ENCODE data around the gene INTS15.

DNA sequence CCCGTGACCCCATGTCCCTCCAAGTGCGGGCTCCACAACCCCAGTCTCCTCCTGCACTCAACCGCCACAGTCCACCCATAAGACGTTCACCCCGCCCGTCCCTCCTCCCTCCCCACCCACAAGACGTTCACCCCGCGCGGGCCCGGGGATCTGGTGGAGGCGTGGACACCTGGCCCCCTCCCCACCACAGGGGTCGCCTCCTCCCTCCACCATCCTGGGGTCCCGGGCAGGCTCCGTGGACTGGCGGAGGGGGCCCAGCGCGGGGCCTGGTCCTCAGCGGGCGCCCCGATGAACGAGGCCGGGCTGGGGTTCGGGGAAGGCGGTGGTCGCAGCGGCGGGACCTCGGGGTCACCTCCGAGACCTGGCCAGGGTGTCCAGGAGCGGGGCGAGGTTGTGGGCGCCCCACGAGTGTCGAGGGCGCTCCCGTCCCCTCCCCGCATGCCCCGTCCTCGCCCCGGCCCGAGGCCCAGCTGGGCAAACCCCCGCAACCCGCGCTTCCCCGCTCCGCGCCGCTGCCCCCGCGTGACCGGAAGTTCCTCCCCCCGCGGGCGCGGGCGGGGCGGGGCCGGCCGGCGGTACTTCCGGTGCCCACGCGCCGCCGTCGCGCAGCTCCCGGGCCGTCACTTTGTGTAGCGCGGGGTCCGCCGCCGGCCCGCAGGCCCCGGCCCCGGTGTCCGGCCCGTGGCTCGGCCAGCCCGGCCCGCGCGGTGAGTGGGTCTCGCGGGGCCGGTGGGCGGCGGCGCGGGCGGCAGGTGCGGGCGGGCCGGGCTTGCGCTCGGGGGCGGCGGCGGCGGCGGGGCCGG lies 47.1 kb downstream of the INTS15 start, which contains the start of gene ZNF316:
- TF ChIP-seq, protein P1, sequence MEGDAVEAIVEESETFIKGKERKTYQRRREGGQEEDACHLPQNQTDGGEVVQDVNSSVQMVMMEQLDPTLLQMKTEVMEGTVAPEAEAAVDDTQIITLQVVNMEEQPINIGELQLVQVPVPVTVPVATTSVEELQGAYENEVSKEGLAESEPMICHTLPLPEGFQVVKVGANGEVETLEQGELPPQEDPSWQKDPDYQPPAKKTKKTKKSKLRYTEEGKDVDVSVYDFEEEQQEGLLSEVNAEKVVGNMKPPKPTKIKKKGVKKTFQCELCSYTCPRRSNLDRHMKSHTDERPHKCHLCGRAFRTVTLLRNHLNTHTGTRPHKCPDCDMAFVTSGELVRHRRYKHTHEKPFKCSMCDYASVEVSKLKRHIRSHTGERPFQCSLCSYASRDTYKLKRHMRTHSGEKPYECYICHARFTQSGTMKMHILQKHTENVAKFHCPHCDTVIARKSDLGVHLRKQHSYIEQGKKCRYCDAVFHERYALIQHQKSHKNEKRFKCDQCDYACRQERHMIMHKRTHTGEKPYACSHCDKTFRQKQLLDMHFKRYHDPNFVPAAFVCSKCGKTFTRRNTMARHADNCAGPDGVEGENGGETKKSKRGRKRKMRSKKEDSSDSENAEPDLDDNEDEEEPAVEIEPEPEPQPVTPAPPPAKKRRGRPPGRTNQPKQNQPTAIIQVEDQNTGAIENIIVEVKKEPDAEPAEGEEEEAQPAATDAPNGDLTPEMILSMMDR (IDR thresholded peaks at IDR 0.05; ENCODE audit: insufficient read depth, low read length) = no peak
- TF ChIP-seq POLR2AphosphoS5 (IDR thresholded peaks at IDR 0.05; ENCODE audit: low read depth) (peak; percentile 50; the same call in 1 of the 2 replicates), SPI1 (IDR thresholded peaks at IDR 0.05; ENCODE audit: borderline replicate concordance, low read depth) (no peak), GABPA (IDR thresholded peaks at IDR 0.05; ENCODE audit: low read depth) (peak; percentile 82)
- TF ChIP-seq, protein P2, sequence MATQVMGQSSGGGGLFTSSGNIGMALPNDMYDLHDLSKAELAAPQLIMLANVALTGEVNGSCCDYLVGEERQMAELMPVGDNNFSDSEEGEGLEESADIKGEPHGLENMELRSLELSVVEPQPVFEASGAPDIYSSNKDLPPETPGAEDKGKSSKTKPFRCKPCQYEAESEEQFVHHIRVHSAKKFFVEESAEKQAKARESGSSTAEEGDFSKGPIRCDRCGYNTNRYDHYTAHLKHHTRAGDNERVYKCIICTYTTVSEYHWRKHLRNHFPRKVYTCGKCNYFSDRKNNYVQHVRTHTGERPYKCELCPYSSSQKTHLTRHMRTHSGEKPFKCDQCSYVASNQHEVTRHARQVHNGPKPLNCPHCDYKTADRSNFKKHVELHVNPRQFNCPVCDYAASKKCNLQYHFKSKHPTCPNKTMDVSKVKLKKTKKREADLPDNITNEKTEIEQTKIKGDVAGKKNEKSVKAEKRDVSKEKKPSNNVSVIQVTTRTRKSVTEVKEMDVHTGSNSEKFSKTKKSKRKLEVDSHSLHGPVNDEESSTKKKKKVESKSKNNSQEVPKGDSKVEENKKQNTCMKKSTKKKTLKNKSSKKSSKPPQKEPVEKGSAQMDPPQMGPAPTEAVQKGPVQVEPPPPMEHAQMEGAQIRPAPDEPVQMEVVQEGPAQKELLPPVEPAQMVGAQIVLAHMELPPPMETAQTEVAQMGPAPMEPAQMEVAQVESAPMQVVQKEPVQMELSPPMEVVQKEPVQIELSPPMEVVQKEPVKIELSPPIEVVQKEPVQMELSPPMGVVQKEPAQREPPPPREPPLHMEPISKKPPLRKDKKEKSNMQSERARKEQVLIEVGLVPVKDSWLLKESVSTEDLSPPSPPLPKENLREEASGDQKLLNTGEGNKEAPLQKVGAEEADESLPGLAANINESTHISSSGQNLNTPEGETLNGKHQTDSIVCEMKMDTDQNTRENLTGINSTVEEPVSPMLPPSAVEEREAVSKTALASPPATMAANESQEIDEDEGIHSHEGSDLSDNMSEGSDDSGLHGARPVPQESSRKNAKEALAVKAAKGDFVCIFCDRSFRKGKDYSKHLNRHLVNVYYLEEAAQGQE (IDR thresholded peaks at IDR 0.05; ENCODE audit: insufficient replicate concordance, low read depth) = no peak

All from HL-60 (cell line).